ENCODE data around the gene PSME2.

GRCh38 chr14:24110523-24110922, 35.9 kb downstream of the PSME2 start:
- no peak for TF ChIP-seq CTCF (IDR thresholded peaks at IDR 0.05; ENCODE audit: insufficient read depth, low read length)
- no peak for TF ChIP-seq GABPA (IDR thresholded peaks at IDR 0.05; ENCODE audit: low read depth)
- no peak for TF ChIP-seq POLR2AphosphoS5 (IDR thresholded peaks at IDR 0.05; ENCODE audit: low read depth)
